ENCODE data around the gene RPTOR. TPM values are rescaled to one million over a fixed set of nuclear protein-coding genes. Genes with fewer than 3 reads are reported as not detected.

RPTOR gene
- total and polyA plus RNA-seq, 2 donors (not counting 3 experiments of a cell fraction or from before 2014, with no cell fraction given), result 10.7 to 41.8 TPM

DNA sequence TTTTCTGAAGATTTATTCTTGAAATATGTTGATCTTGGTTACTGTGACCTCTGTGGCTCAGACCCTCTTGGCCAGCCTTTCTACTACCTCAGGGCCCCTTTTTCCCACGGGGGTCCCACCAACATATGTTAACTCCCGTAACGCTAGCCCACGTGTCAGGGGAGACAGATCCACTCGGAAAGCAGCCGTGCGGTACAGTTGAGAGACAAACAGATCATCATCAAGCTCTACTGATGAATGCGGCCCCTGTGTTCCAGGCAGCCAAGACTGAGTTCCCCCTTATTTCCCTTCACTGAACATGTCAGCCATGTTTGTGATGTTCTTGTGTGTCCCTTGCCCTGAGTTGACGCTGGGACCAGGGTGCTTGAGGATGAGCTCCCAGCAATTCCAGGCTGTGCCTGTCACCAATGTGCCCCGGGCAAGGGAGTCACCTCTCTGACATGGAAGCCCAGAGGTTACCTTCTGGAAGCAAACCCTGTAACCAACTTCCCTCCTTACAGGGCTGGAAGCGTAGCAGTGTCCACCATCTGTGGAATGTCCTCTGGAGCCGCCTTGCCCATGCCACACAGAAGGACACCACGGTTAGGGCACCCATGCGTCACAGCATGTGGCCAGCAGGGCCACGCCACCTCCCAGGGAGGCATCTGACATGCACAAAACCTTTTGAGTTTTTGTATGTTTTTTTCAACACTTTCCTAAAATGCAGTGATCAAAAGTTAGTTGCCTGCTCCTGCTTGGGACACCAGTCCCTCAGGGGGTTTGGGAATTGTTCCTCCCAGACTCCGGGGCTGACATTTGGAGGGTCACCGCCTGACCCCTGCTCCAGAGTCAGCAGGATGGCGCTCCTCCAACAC is 253.3 kb downstream of the RPTOR start:
- H3K4me2 ChIP-seq (ENCODE audit: insufficient read depth, low read length), result no peak overlapping the region
- no TSS peak for BruUV-seq (replicated peaks)
- H3K36me3 ChIP-seq (ENCODE audit: control insufficient read depth in 2 of 2, extremely low read depth in 1 of 2, insufficient read depth in 2 of 2, low read length in 2 of 2), result no peaks in the 10 kb centered on the region
- no peak overlapping the region for H2AFZ ChIP-seq (ENCODE audit: low read depth, low read length)
- TF ChIP-seq FOS (IDR thresholded peaks at IDR 0.05; ENCODE audit: borderline replicate concordance, insufficient read depth, low read length), result no peak
- FAIRE-seq (no peak), DNase-seq (ENCODE audit: low read depth, low spot score) (no peak)
- H3K4me1 ChIP-seq (ENCODE audit: control insufficient read depth, extremely low read depth, insufficient read depth, low read length), result peaks cover 15% of the 10 kb centered on the region
- no peaks in the 10 kb centered on the region for H3K27me3 ChIP-seq (ENCODE audit: control insufficient read depth in 2 of 2, insufficient read depth in 2 of 2, low read length in 2 of 2)
- no peak overlapping the region for H3K27ac ChIP-seq (ENCODE audit: insufficient read depth, low read depth, low read length)
- no peaks in the 10 kb centered on the region for H3K9me3 ChIP-seq (replicated peaks; ENCODE audit: control insufficient read depth, insufficient read depth, low read length)
- H3K9me1 ChIP-seq (replicated peaks; ENCODE audit: control insufficient read depth, extremely low read depth, insufficient read depth, low read length), result no peaks in the 10 kb centered on the region
- H3K9ac ChIP-seq (replicated peaks; ENCODE audit: extremely low read depth, insufficient read depth, low read length), result no peak overlapping the region
- no peaks in the 10 kb centered on the region for H4K20me1 ChIP-seq (replicated peaks; ENCODE audit: control insufficient read depth, extremely low read depth, insufficient read depth, low read length)
- intact Hi-C loops (cut with micrococcal nuclease), result no loop called here
- H3K4me3 ChIP-seq (replicated peaks in 1 of 3; ENCODE audit: insufficient read depth in 1 of 3, low read depth in 1 of 3, low read length in 3 of 3), result no peak overlapping the region
- ChIA-PET CTCF (no interaction called here), POLR2A (no interaction called here)
- dilution Hi-C loops (cut with MboI; ENCODE audit: extremely low pct_ligation_motif_present, low sequenced_read_pairs), result no loop called here
- H3K79me2 ChIP-seq (ENCODE audit: control insufficient read depth, insufficient read depth, low read length), result no peaks in the 10 kb centered on the region

- dilution Hi-C loops (cut with MboI; ENCODE audit: extremely low pct_ligation_motif_present, low sequenced_read_pairs) (no loop called here), intact Hi-C loops (cut with micrococcal nuclease) (no loop called here)
- H3K4me3 ChIP-seq (replicated peaks in 1 of 3; ENCODE audit: insufficient read depth in 1 of 3, low read depth in 1 of 3, low read length in 3 of 3), result no peak overlapping the region
- H3K4me1 ChIP-seq (ENCODE audit: control insufficient read depth, extremely low read depth, insufficient read depth, low read length), result peaks cover 6% of the 10 kb centered on the region
- ChIA-PET POLR2A (no interaction called here), CTCF (no interaction called here)
- H3K27me3 ChIP-seq (ENCODE audit: control insufficient read depth in 2 of 2, insufficient read depth in 2 of 2, low read length in 2 of 2), result no peaks in the 10 kb centered on the region
- TF ChIP-seq EZH2 (IDR thresholded peaks at IDR 0.05; ENCODE audit: borderline replicate concordance, low read depth, low read length, severe bottlenecking), result no peak
- no peak for TF ChIP-seq MAX (IDR thresholded peaks at IDR 0.05; ENCODE audit: insufficient read depth, insufficient read length)
- no peak for TF ChIP-seq GATA2 (IDR thresholded peaks at IDR 0.05; ENCODE audit: insufficient read depth, insufficient read length, low read depth, low read length)
- TF ChIP-seq JUN (IDR thresholded peaks at IDR 0.05; ENCODE audit: borderline replicate concordance, insufficient read depth, insufficient read length, low read depth), result no peak
- TF ChIP-seq POLR2AphosphoS5 (IDR thresholded peaks at IDR 0.05; ENCODE audit: insufficient read depth, low read depth, low read length), result no peak
- TF ChIP-seq POLR2A (IDR thresholded peaks at IDR 0.05; ENCODE audit: low read depth, low read length), result no peak
- TF ChIP-seq FOS (IDR thresholded peaks at IDR 0.05; ENCODE audit: borderline replicate concordance, insufficient read depth, low read length), result no peak
- no peak for TF ChIP-seq CTCF (IDR thresholded peaks at IDR 0.05; ENCODE audit: extremely low read depth in 1 of 2, insufficient read depth in 1 of 2, low read depth in 1 of 2, low read length in 2 of 2)
- no peak for TF ChIP-seq MYC (IDR thresholded peaks at IDR 0.05; ENCODE audit: low read depth, low read length)
- no peak overlapping the region for H3K9ac ChIP-seq (replicated peaks; ENCODE audit: extremely low read depth, insufficient read depth, low read length)
- no peaks in the 10 kb centered on the region for H3K9me3 ChIP-seq (replicated peaks; ENCODE audit: control insufficient read depth, insufficient read depth, low read length)
- H2AFZ ChIP-seq (ENCODE audit: low read depth, low read length), result no peak overlapping the region
- H4K20me1 ChIP-seq (replicated peaks; ENCODE audit: control insufficient read depth, extremely low read depth, insufficient read depth, low read length), result no peaks in the 10 kb centered on the region
- no peaks in the 10 kb centered on the region for H3K79me2 ChIP-seq (ENCODE audit: control insufficient read depth, insufficient read depth, low read length)
- no TSS peak for BruUV-seq (replicated peaks)
- H3K9me1 ChIP-seq (replicated peaks; ENCODE audit: control insufficient read depth, extremely low read depth, insufficient read depth, low read length), result no peaks in the 10 kb centered on the region
- DNase-seq (ENCODE audit: low read depth, low spot score) (no peak), FAIRE-seq (no peak)
- H3K27ac ChIP-seq (ENCODE audit: insufficient read depth, low read depth, low read length), result no peak overlapping the region
- H3K4me2 ChIP-seq (ENCODE audit: insufficient read depth, low read length), result no peak overlapping the region
- no peaks in the 10 kb centered on the region for H3K36me3 ChIP-seq (ENCODE audit: control insufficient read depth in 2 of 2, extremely low read depth in 1 of 2, insufficient read depth in 2 of 2, low read length in 2 of 2)
These were observed 254.2 kb downstream of the RPTOR start for GRCh38 chr17:80798595-80799537.

Measured in endothelial cell of umbilical vein (primary cell).